Neural cell (in vitro differentiated cells): Measurements from ENCODE around the gene PLS1.

Source experiments
- CTCF ChIP-seq: fragments of 450-650 bp; IDR thresholded peaks from 2 replicates; pipeline ENCODE4 v1.5.1; 2014; ENCODE audit warnings: antibody characterized with exemption, mild to moderate bottlenecking, moderate library complexity; ENCODE audit not compliant: poor library complexity, severe bottlenecking
- EZH2 ChIP-seq: fragments of 200-600, 300-800 bp; shearing (Covaris generic), sonication (generic); IDR thresholded peaks from 2 replicates; pipeline ENCODE4 v1.6.1; 2014; ENCODE audit warnings: antibody characterized with exemption, low read length, borderline replicate concordance, mild to moderate bottlenecking; ENCODE audit not compliant: insufficient read depth, poor library complexity, severe bottlenecking
- POLR2AphosphoS5 ChIP-seq: IDR thresholded peaks from 2 replicates; pipeline ENCODE4 v1.6.1; 2012
- REST ChIP-seq: IDR thresholded peaks from 2 replicates; pipeline ENCODE4 v1.6.1; 2012; ENCODE audit warnings: borderline replicate concordance

- TF ChIP-seq POLR2AphosphoS5 (no peak), REST (no peak), CTCF (no peak), EZH2 (no peak)
Measured at GRCh38 chr3:142618917-142619461, 22.8 kb downstream of the PLS1 start.
